ENCODE results near the gene FAM3C. TPM values are rescaled to one million over a fixed set of nuclear protein-coding genes. Genes with fewer than 3 reads are reported as not detected.
A peak's percentile ranks its signal among the peaks of the same experiment; 100 is the strongest.

FAM3C gene
- total and polyA plus RNA-seq, 10 of the 15 experiments (the other 5 are each of a cell fraction or from before 2014, with no cell fraction given) = 11.0 to 110 (median 27.8) TPM

- ChIA-PET RAD21 (ENCODE audit: unreplicated experiment) (interaction anchor here (0.7 to 1.3 kb wide), 6 partner anchors 11 to 120 kb away, joined by 3 to 9 read pairs (median 3); partner anchors contain the start of gene FAM3C), POLR2A (no interaction called here), CTCF (interaction anchor here (0.6 to 2.8 kb wide), 6 partner anchors 11 to 136 kb away, joined by 3 to 9 read pairs (median 4); partner anchors contain the start of gene FAM3C), SMC1A (ENCODE audit: uncharacterized antibody, unreplicated experiment) (interaction anchor here (0.7 to 2.0 kb wide), 8 partner anchors 10 to 91 kb away, joined by 3 to 11 read pairs (median 3); partner anchors contain the start of gene FAM3C)
- ATAC-seq (peak; percentile 79), FAIRE-seq (no peak), DNase-seq (ENCODE audit: low read depth, low spot score) (no peak)
- no peak overlapping the region for H2AFZ ChIP-seq (ENCODE audit: control insufficient read depth, low read depth, low read length)
- no peak overlapping the region for H3K4me3 ChIP-seq
- no peaks in the 10 kb centered on the region for H3K4me1 ChIP-seq (ENCODE audit: control insufficient read depth, insufficient read depth, low read length)
- H3K79me2 ChIP-seq (ENCODE audit: control insufficient read depth, insufficient read depth, low read length) = no peaks in the 10 kb centered on the region
- TF ChIP-seq IKZF1 (conservative IDR thresholded peaks at IDR 0.05) (0 out of 2 replicates have a peak, but pooled peaks have one; percentile 10), MEF2B (IDR thresholded peaks at IDR 0.05; ENCODE audit: partially characterized antibody, poor library complexity, severe bottlenecking) (peak; percentile 95), PAX5 (IDR thresholded peaks at IDR 0.05; ENCODE audit: borderline replicate concordance, low read depth, low read length) (no peak), IKZF2 (IDR thresholded peaks at IDR 0.05) (0 out of 4 replicates have a peak, but pooled peaks have one; percentile 9 to 12)
- in situ Hi-C loops (cut with MboI) (no loop called here), intact Hi-C loops (cut with micrococcal nuclease; ENCODE audit: unreplicated experiment) (no loop called here)
- H3K36me3 ChIP-seq (ENCODE audit: control insufficient read depth in 2 of 2, insufficient read depth in 2 of 2, low read length in 1 of 2) = no peaks in the 10 kb centered on the region
- H3K4me2 ChIP-seq (ENCODE audit: control insufficient read depth, insufficient read depth) = no peak overlapping the region
- no peaks in the 10 kb centered on the region for H3K27me3 ChIP-seq (replicated peaks in 1 of 2; ENCODE audit: control insufficient read depth in 2 of 2, insufficient read depth in 2 of 2, low read length in 1 of 2)
- no peaks in the 10 kb centered on the region for H4K20me1 ChIP-seq (ENCODE audit: control insufficient read depth, insufficient read depth)
- no peaks in the 10 kb centered on the region for H3K9me3 ChIP-seq (replicated peaks; ENCODE audit: control insufficient read depth, insufficient read depth, low read length)
- no TSS peak for BruUV-seq (replicated peaks)
- no peak overlapping the region for H3K9ac ChIP-seq (ENCODE audit: control insufficient read depth, insufficient read depth, low read length)
- WGBS (ENCODE audit: insufficient coverage, insufficient replicate concordance, low lambda C conversion rate, missing lambda C conversion rate) = 41% methylated on average over 2 of the region's 2 CpGs
- no peak overlapping the region for H3K27ac ChIP-seq (ENCODE audit: control insufficient read depth, insufficient read depth)
Measured at GRCh38 chr7:121410829-121411596, 14.9 kb upstream of the FAM3C start.

DNA sequence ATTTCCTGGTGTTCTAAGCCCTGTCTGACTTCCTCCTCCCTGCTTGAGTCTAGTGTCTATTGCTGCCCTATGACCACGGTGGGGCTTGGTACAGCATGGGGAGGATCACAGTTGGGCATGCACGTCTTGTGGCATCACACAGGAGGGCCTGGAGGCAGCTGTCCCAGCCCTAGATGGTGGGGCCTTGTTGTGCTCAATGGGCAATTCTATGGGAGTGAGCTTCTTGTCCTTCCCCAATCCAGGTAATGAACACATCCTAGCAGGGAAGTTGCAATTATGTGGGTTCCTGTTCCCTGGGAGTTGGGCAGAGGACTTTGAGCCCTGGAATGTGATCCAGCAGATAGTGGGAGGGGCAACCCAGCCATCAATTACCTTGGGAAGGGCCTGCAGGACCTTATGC lies 10.8 kb upstream of the FAM3C start:
- no peak overlapping the region for H3K9ac ChIP-seq (ENCODE audit: control insufficient read depth, insufficient read depth, low read length)
- WGBS (ENCODE audit: insufficient coverage, insufficient replicate concordance, low lambda C conversion rate, missing lambda C conversion rate) = 17% methylated on average over 2 of the region's 2 CpGs
- ChIA-PET SMC1A (ENCODE audit: uncharacterized antibody, unreplicated experiment) (interaction anchor here (1.5 to 1.8 kb wide), 2 partner anchors 20 to 34 kb away, joined by 3 to 5 read pairs; no protein-coding TSS in a partner anchor), RAD21 (ENCODE audit: unreplicated experiment) (no interaction called here), CTCF (no interaction called here), POLR2A (no interaction called here)
- H3K4me2 ChIP-seq (ENCODE audit: control insufficient read depth, insufficient read depth) = no peak overlapping the region
- intact Hi-C loops (cut with micrococcal nuclease; ENCODE audit: unreplicated experiment) (no loop called here), in situ Hi-C loops (cut with MboI) (no loop called here)
- H3K9me3 ChIP-seq (replicated peaks; ENCODE audit: control insufficient read depth, insufficient read depth, low read length) = no peaks in the 10 kb centered on the region
- FAIRE-seq (no peak), ATAC-seq (no peak), DNase-seq (ENCODE audit: low read depth, low spot score) (no peak)
- no peak overlapping the region for H2AFZ ChIP-seq (ENCODE audit: control insufficient read depth, low read depth, low read length)
- H3K4me1 ChIP-seq (ENCODE audit: control insufficient read depth, insufficient read depth, low read length) = no peaks in the 10 kb centered on the region
- H4K20me1 ChIP-seq (ENCODE audit: control insufficient read depth, insufficient read depth) = no peaks in the 10 kb centered on the region
- H3K27me3 ChIP-seq (replicated peaks in 1 of 2; ENCODE audit: control insufficient read depth in 2 of 2, insufficient read depth in 2 of 2, low read length in 1 of 2) = no peaks in the 10 kb centered on the region
- H3K79me2 ChIP-seq (ENCODE audit: control insufficient read depth, insufficient read depth, low read length) = no peaks in the 10 kb centered on the region
- no TSS peak for BruUV-seq (replicated peaks)
- H3K36me3 ChIP-seq (ENCODE audit: control insufficient read depth in 2 of 2, insufficient read depth in 2 of 2, low read length in 1 of 2) = no peaks in the 10 kb centered on the region
- no peak for TF ChIP-seq RAD21 (IDR thresholded peaks at IDR 0.05; ENCODE audit: insufficient read depth, low read depth, low read length)
- no peak for TF ChIP-seq NBN (IDR thresholded peaks at IDR 0.05)
- TF ChIP-seq STAT1 (conservative IDR thresholded peaks at IDR 0.05) = no peak
- no peak for TF ChIP-seq HDGF (IDR thresholded peaks at IDR 0.05)
- no peak for TF ChIP-seq MEF2B (IDR thresholded peaks at IDR 0.05; ENCODE audit: partially characterized antibody, poor library complexity, severe bottlenecking)
- TF ChIP-seq KAT2A (conservative IDR thresholded peaks at IDR 0.05; ENCODE audit: control insufficient read depth, low read depth, low read length) = no peak
- TF ChIP-seq POLR2A (IDR thresholded peaks at IDR 0.05; ENCODE audit: low read depth, low read length) = no peak
- no peak for TF ChIP-seq FOS (IDR thresholded peaks at IDR 0.05; ENCODE audit: borderline replicate concordance, extremely low read depth, insufficient read length)
- TF ChIP-seq FOXK2 (IDR thresholded peaks at IDR 0.05) = no peak
- TF ChIP-seq ELK1 (IDR thresholded peaks at IDR 0.05; ENCODE audit: low read depth, low read length) = no peak
- no peak overlapping the region for H3K27ac ChIP-seq (ENCODE audit: control insufficient read depth, insufficient read depth)
- H3K4me3 ChIP-seq = no peak overlapping the region

Measured in GM12878 (cell line).